GM19023 (cell line): ENCODE data around the gene TIGD6.

Source experiments
- ATAC-seq: cut with Tn5 transposase; IDR thresholded peaks from one replicate; pipeline ENCODE4 v1.9.1; 2021; ENCODE audit warnings: mild to moderate bottlenecking, moderate library complexity; ENCODE audit not compliant: unreplicated experiment

The TIGD6 gene

DNA sequence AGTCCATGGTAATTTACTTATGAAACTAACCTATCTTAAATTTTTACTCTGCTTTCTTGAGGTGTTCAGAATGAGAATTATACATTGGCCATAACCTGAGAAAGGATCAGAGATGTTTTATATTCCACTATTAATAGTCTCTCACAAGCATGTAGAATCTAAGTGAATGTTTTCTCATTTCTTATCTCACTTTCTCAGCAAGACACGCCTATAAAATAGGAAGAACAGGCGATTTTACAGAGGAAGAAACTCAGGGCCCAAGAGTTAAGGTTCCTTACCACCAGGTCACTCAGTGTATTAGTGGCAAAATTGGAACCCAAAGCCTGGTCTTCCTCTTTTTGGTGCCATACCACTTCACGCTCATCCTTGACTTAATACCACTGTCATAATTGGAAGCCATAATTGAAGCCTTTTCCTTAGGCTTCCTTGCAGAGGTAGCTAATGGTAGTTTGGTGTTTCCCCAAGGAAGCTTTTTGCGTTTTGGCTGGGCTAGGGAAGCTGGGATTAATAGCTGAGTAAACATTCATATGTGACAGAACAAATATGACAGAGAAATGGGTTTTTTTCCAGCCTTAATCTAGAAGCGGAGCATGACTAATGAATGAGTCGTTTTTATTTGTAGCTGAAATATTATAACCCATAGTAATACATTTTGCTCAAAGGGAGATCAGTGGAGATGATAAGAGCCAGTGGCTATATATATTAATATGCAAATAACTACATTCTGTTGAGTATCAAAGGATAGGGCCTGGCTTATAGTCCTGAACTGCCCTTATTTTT lies 17.0 kb upstream of the TIGD6 start:
- ATAC-seq, result no peak

DNA sequence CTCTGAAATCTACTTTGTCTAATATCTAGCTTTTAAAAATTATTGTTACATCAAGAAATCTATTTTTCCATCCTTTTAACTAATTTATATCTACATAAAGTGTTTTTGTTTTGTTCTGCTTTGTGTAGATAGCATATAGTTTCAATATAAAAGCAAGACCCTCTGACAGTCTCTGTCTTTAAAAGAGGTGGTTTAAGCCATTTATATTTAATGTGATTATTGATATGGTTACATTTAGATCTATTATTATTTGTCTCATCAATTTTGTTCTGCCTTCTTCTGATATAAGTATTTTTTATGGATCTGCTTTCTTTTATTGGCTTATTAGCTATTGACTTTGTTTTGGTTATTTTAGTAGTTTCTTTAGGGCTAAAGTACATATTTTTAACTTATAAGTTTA lies 16.1 kb upstream of the TIGD6 start:
- ATAC-seq, result no peak

GRCh38 chr5:150015415-150015814 lies 15.0 kb upstream of the TIGD6 start:
- no peak for ATAC-seq

DNA sequence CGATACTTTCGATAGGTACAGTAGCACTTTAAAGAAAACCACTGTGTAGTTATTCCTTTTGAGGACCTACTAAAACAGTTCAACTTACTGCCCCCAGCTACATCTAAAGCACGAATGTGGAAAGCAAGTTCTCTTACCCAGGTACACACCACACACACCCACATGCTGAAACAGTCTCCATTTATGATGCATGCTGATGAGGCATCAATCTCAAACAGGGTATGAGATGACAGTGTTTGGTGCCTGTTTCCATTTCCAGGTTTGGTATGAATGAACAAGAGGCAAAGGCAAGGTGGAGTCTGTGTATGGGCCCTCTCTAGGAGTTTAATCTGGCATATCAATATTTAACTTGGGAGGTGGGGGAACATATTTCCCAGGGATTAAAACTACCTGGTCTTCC lies 14.0 kb upstream of the TIGD6 start:
- ATAC-seq, result no peak

- no peak for ATAC-seq
Measured at GRCh38 chr5:150013931-150014330, 13.5 kb upstream of the TIGD6 start.

GRCh38 chr5:150009671-150010387 lies 9.4 kb upstream of the TIGD6 start:
- ATAC-seq, result no peak

GRCh38 chr5:150007050-150007449 lies 6.6 kb upstream of the TIGD6 start:
- ATAC-seq, result no peak

GRCh38 chr5:150006318-150006717 lies 5.9 kb upstream of the TIGD6 start:
- ATAC-seq, result no peak

GRCh38 chr5:150001660-150002486 lies 1.4 kb upstream of the TIGD6 start:
- peak; percentile 47 for ATAC-seq

DNA sequence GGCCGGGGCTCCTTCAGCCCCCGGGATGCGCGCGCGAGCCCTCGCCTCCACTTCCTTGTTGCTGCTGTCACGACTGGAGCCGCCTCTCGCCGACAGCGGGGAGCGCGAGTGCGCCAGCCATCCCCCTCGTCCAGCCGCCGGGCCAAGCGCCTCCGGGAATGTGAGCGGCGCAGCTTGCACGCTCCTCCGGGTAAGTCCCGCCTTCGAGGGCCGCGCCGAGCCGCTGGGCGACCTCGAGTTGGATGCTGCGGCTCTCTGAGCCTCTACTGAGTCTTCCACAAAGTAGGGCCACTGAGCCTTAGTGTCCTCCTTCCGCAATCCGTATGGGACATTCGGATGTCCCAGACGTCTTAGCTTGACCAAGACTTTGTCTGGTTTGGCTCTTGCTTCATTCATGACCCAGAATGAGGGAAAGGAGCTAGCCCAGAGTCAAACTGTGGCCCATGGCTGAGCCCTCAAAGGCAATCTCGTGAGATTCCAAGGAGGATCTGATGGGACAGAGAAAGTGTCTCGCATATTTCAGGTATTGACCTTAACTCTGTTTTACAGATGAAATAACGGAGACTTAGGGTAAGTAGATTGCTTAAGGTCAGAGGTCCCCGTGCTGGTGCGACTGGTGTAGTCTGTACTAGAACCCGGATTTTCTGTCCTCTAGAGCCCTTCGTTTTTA lies 671 bp upstream of the TIGD6 start:
- ATAC-seq, result peak; percentile 1

DNA sequence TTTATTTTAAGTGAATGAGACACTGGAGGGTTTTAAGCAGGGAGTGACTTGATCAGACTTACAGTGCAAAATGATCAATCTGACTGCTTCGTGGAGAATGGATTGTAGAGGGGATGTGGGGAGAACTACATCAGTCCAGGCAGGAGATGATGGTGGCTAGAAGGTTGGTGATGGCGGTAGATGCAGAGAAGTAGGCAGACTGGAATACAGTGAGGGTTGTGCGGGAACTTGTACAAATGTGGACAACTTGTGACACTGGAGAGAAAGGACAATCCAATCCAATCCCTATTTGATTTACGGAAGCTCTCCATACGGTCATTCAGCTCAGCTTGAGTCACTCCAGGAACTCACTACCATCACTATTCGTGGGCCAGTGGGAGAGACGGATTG lies 593 bp downstream of the TIGD6 start:
- no peak for ATAC-seq

- no peak for ATAC-seq
Measured at GRCh38 chr5:149999359-149999758, 1.1 kb downstream of the TIGD6 start.

- ATAC-seq, result no peak
Measured at GRCh38 chr5:149998281-149998680, 2.2 kb downstream of the TIGD6 start.

- ATAC-seq, result no peak
Measured at GRCh38 chr5:149996205-149996890, 4.1 kb downstream of the TIGD6 start.

GRCh38 chr5:149995385-149996204 lies 4.9 kb downstream of the TIGD6 start:
- ATAC-seq, result no peak

- ATAC-seq, result no peak
Measured at GRCh38 chr5:149993471-149993870, 7.0 kb downstream of the TIGD6 start.

DNA sequence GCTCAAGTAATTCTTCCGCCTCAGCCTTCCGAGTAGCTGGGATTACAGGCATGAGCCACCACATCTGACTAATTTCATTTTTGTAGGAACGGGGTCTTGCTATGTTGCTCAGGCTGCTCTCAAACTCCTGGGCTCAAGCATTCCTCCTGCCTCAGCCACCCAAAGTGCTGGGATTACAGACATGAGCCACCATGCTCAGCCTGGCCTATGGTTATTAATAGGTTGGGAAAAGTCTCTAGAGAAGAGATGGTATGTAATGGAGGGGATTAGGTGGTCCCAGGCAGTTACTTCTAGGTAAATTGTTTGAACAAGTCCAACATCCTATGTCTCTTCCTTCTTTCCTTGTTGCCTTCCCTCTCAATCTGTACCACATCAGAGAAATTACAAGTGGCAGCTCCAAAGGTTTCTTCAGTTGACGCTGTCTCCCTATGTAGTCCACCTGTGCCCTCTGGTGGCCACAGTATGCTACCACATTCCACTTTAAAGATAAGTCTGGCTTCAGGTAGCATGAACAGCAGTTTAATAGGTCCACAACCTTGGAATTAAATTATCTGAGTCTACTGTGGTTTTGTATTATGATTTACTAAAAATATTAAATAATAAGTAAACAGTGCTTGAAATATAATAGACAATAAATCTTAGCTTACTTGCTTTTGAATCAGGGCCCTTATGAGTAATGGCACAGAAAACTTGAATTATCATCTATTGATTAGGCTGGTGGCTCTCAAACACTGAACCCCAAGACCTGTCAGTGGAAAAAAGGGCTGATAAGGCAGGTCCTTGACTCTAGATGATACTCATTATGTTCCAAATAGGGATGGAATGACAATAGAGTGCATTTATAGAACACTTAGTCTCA lies 9.7 kb downstream of the TIGD6 start:
- ATAC-seq, result peak; percentile 60

- no peak for ATAC-seq
Measured at GRCh38 chr5:149988126-149988525, 12.3 kb downstream of the TIGD6 start.

DNA sequence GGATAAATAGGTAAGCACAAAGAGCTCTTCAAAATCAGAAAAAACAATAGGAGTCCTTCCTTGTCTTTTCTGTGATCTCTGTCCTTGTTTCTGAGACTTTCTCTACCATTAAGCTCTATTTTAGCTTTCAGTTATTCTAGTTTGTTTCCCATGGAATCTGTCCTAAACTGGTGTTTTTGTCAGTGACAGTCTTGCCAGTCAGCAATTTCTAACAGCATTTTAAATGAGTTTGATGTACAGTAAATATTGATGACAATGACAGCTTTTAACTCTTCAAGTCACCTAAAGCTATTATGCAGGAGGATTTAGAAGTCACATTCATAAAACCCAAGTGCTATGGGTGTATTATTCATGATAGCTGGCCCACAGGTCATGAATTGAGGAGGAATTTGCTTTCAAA lies 17.9 kb downstream of the TIGD6 start:
- no peak for ATAC-seq
